K562 (cell line): ENCODE measurements around the gene ABHD16A. TPM values are rescaled to one million over a fixed set of nuclear protein-coding genes. Genes with fewer than 3 reads are reported as not detected.

Experiments used
- ATAC-seq: fragments of 200-7000 bp; cut with Tn5 transposase; 3 replicates; pipeline ENCODE4 v1.9.1; 2020; ENCODE audit warnings: moderate library complexity
- BruUV-seq: library from RNA; stranded (reverse); fragments of 400-500 nt; replicated peaks from 2 replicates; lab custom pipeline; 2021; lab: Mats Ljungman, UMichigan
- CTCF ChIA-PET: fragments of 300-600 bp; formaldehyde crosslinking; extraction: SDS; loops from one replicate; lab custom pipeline; 2021; ENCODE audit warnings: low intra/inter-chr PET ratio; lab: Yijun Ruan, JAX
- POLR2A ChIA-PET: fragments of 300-600, 350-650 bp; sonication (Branson Sonifier 250); formaldehyde crosslinking; extraction: SDS; loops from one replicate; lab custom pipeline; 2021; ENCODE audit warnings: antibody characterized with exemption, inconsistent platforms; lab: Yijun Ruan, JAX
- DNase-seq, 4 experiments: peaks; one replicate each; pipeline versions ENCODE4 v3.0.0 to v3.0.0-alpha.2; 2011 to 2018; ENCODE audit warnings: low spot score in 3 of 4, mixed read lengths in 3 of 4; ENCODE audit errors: extremely low read depth in 1 of 4
- FAIRE-seq: peaks from 2 replicates; lab custom pipeline; 2011; peaks lifted over from hg19 to GRCh38; lab: Jason Lieb, UNC
- H2AFZ ChIP-seq: 2 replicates; pipeline ENCODE4 v1.6.0; 2011; ENCODE audit warnings: low read depth, low read length, control low read depth, inconsistent platforms
- H3K27ac ChIP-seq: fragments of 200-600 bp; 3 replicates; pipeline ENCODE4 v1.8.0; 2011; ENCODE audit warnings: low read depth, mild to moderate bottlenecking, control low read depth, inconsistent platforms, low read length, moderate library complexity, mixed read lengths; ENCODE audit errors: extremely low read depth
- H3K27me3 ChIP-seq, 2 experiments: fragments of 300-600 bp in 1 of 2; 2 replicates in 1 of 2; 3 replicates in 1 of 2; pipeline versions ENCODE4 v1.6.0 to v1.8.0; 2011; ENCODE audit warnings: inconsistent platforms in 2 of 2, low read length in 2 of 2, mild to moderate bottlenecking in 1 of 2, mixed read lengths in 1 of 2, moderate library complexity in 1 of 2; ENCODE audit not compliant: control insufficient read depth in 2 of 2, insufficient read depth in 2 of 2
- H3K36me3 ChIP-seq: fragments of 300-600 bp; 3 replicates; pipeline ENCODE4 v1.8.0; 2011; ENCODE audit warnings: mild to moderate bottlenecking, low read length, inconsistent platforms; ENCODE audit not compliant: control insufficient read depth, insufficient read depth
- H3K4me1 ChIP-seq, 2 experiments: fragments of 200-600 bp in 1 of 2; replicated peaks in 1 of 2; 2 replicates in 1 of 2; 3 replicates in 1 of 2; pipeline versions ENCODE4 v1.5.1 to v1.8.0; 2011; ENCODE audit warnings: inconsistent platforms in 2 of 2, low read length in 2 of 2, mild to moderate bottlenecking in 1 of 2, mixed read lengths in 1 of 2, moderate library complexity in 1 of 2; ENCODE audit not compliant: control insufficient read depth in 2 of 2, insufficient read depth in 2 of 2
- H3K4me2 ChIP-seq: 2 replicates; pipeline ENCODE4 v1.6.1; 2011; ENCODE audit warnings: low read length, control low read depth, inconsistent platforms, mixed read lengths; ENCODE audit not compliant: insufficient read depth
- H3K4me3 ChIP-seq: fragments of 200-600 bp; sonication (generic), shearing (Covaris generic); 2 replicates; pipeline ENCODE4 v1.5.1; 2016; ENCODE audit warnings: control low read depth, inconsistent platforms
- H3K79me2 ChIP-seq: fragments of 200-600 bp; 3 replicates; pipeline ENCODE4 v1.8.0; 2011; ENCODE audit warnings: low read length, inconsistent platforms; ENCODE audit not compliant: control insufficient read depth, insufficient read depth
- H3K9ac ChIP-seq, 2 experiments: 2 replicates each; pipeline versions ENCODE4 v1.6.0 to v1.6.1; 2011; ENCODE audit warnings: low read depth in 2 of 2, low read length in 2 of 2, control low read depth in 1 of 2, inconsistent platforms in 1 of 2, mild to moderate bottlenecking in 1 of 2, mixed read lengths in 1 of 2; ENCODE audit not compliant: insufficient read depth in 1 of 2
- H3K9me1 ChIP-seq: one replicate; pipeline ENCODE4 v1.6.0; 2011; ENCODE audit warnings: inconsistent platforms, mild to moderate bottlenecking, low read length, moderate library complexity; ENCODE audit not compliant: control insufficient read depth, insufficient read depth
- H3K9me3 ChIP-seq: replicated peaks from 2 replicates; pipeline ENCODE4 v1.5.1; 2011; ENCODE audit warnings: low read depth, low read length, inconsistent platforms; ENCODE audit not compliant: control insufficient read depth, insufficient read depth
- H4K20me1 ChIP-seq: replicated peaks from 2 replicates; pipeline ENCODE4 v1.6.1; 2011; ENCODE audit warnings: low read length, inconsistent platforms, mixed read lengths; ENCODE audit not compliant: control insufficient read depth, insufficient read depth
- GABPB1 ChIP-seq: sonication (generic); formaldehyde crosslinking; IDR thresholded peaks from 2 replicates; pipeline ENCODE4 v1.8.0; 2022; ENCODE audit warnings: mild to moderate bottlenecking, missing genetic modification reagents
- ZNF518B ChIP-seq: fragments of 250-450 bp; sonication (Bioruptor Pico); IDR thresholded peaks from 2 replicates; pipeline ENCODE4 v1.5.0; 2021; ENCODE audit warnings: mild to moderate bottlenecking, moderate library complexity
- WGBS: fragments of 100-300 bp; shearing (Covaris generic); methylation state at CpG from one replicate; pipeline ENCODE4 v1.1.6; 2016; ENCODE audit warnings: low coverage, mixed read lengths; ENCODE audit not compliant: insufficient coverage; ENCODE audit errors: missing lambda C conversion rate; 5-methylcytosine and 5-hydroxymethylcytosine counted together
- in situ Hi-C: fragments of 300-500 bp; cut with MboI; formaldehyde crosslinking; loops from 4 replicates; pipeline ENCODE4 v1.15.0; 2018; ENCODE audit warnings: inconsistent platforms, mixed read lengths
- intact Hi-C: fragments of 100-400 bp; cut with micrococcal nuclease; formaldehyde crosslinking; loops from 2 replicates; pipeline ENCODE4 v1.14.2; 2022
- polyA plus RNA-seq, 8 experiments: library from polyadenylated mRNA; depleted of rRNA in 4 of 8; stranded (reverse) in 5 of 8; unstranded in 3 of 8; fragments of >200 nt; fragmentation: Nextera tagmentation in 2 of 8; fragmentation: Illumina TruSeq in 1 of 8; extraction: Ambion mirVana in 2 of 8; extraction: Trizol in 1 of 8; gene quantifications; 2 replicates each; pipeline versions ENCODE4 v1.2.1 to v1.2.3, GENCODE V29; 2011 to 2014; ENCODE audit warnings: inconsistent platforms in 1 of 8, missing spikeins in 1 of 8
- total RNA-seq, 7 experiments: library from RNA; depleted of rRNA in 6 of 7; stranded (reverse); fragments of >200 nt in 6 of 7; fragmentation: Illumina TruSeq in 2 of 7; extraction: Trizol in 2 of 7; gene quantifications; 2 replicates each; pipeline versions ENCODE4 v1.2.1 to v1.2.3, GENCODE V29; 2011 to 2021; ENCODE audit warnings: low replicate concordance in 1 of 7

ABHD16A gene
- total and polyA plus RNA-seq, 9 of the 15 experiments (the other 6 are each of a cell fraction or from before 2014, with no cell fraction given) = 25.8 to 120 (median 81.6) TPM

- H2AFZ ChIP-seq = no peak overlapping the region
- no TSS peak for BruUV-seq
- in situ Hi-C loops (no loop called here), intact Hi-C loops (no loop called here)
- no peaks in the 10 kb centered on the region for H3K9me1 ChIP-seq
- H3K9me3 ChIP-seq = no peaks in the 10 kb centered on the region
- H3K4me1 ChIP-seq = peaks cover 21 to 23% of the 10 kb centered on the region in 2 experiments; a peak in 4 of 5 replicates
- ATAC-seq (no peak), DNase-seq (no peak), FAIRE-seq (no peak)
- no peaks in the 10 kb centered on the region for H3K27me3 ChIP-seq
- H3K4me2 ChIP-seq = no peak overlapping the region
- ChIA-PET CTCF (no interaction called here), POLR2A (interaction anchor here (0.5 to 15.0 kb wide), 6 partner anchors 7 to 97 kb away, joined by 3 to 223 read pairs (median 3); partner anchors contain the start of genes ABHD16A, CLIC1, HSPA1A and LY6G6D)
- H3K9ac ChIP-seq = peak overlapping the region in 1 of 2 experiments; percentile 69; a peak in 2 of 4 replicates
- H3K36me3 ChIP-seq = no peaks in the 10 kb centered on the region
- TF ChIP-seq GABPB1 (CRISPR knock-in tag) (0 out of 2 replicates have a peak, but pooled peaks have one; percentile 33), ZNF518B (CRISPR knock-in tag) (no peak)
- no peaks in the 10 kb centered on the region for H4K20me1 ChIP-seq
- WGBS = 52% methylated on average over 6 of the region's 6 CpGs
- H3K79me2 ChIP-seq = no peaks in the 10 kb centered on the region
- no peak overlapping the region for H3K27ac ChIP-seq
- H3K4me3 ChIP-seq = no peak overlapping the region
These were observed 15.9 kb upstream of the ABHD16A start for GRCh38 chr6:31719001-31719400.
